CD4-positive, alpha-beta T cell (primary cell): Measurements from ENCODE around the gene SPRY4. TPM values are rescaled to one million over a fixed set of nuclear protein-coding genes. Genes with fewer than 3 reads are reported as not detected.

Source experiments
- ATAC-seq: fragments of 200-7000 bp; cut with Tn5 transposase; one replicate; pipeline ENCODE4 v1.10.0; 2022; ENCODE audit warnings: mild to moderate bottlenecking; ENCODE audit not compliant: poor library complexity
- CTCF ChIA-PET: fragments of 350-600 bp; sonication (Branson Sonifier 250); formaldehyde crosslinking; loops from one replicate; lab custom pipeline; 2021; ENCODE audit warnings: antibody characterized with exemption, inconsistent platforms; lab: Charles Lee
- POLR2A ChIA-PET: fragments of 350-600 bp; sonication (Branson Sonifier 250); formaldehyde crosslinking; loops from one replicate; lab custom pipeline; 2021; ENCODE audit warnings: antibody characterized with exemption, inconsistent platforms; lab: Charles Lee
- DNase-seq, 14 experiments: peaks; one replicate each; pipeline ENCODE4 v3.0.0-alpha.2; 2013 to 2020; ENCODE audit warnings: mixed read lengths in 2 of 14
- H3K27ac ChIP-seq, 2 donors: one replicate each; pipeline versions ENCODE4 v1.5.1 to v1.7.0; 2013; ENCODE audit warnings: low read length in 2 of 2, low read depth in 1 of 2, mild to moderate bottlenecking in 1 of 2
- H3K27me3 ChIP-seq, 2 experiments: 1 replicate in 1 of 2; 2 replicates in 1 of 2; pipeline versions ENCODE4 v1.6.1 to v1.7.0; 2013; ENCODE audit warnings: low read length in 2 of 2, control low read depth in 1 of 2, mild to moderate bottlenecking in 1 of 2, moderate library complexity in 1 of 2; ENCODE audit not compliant: insufficient read depth in 2 of 2, control insufficient read depth in 1 of 2
- H3K36me3 ChIP-seq: one replicate; pipeline ENCODE4 v1.6.1; 2013; ENCODE audit warnings: low read length, control low read depth; ENCODE audit not compliant: insufficient read depth
- H3K4me1 ChIP-seq: one replicate; pipeline ENCODE4 v1.6.1; 2013; ENCODE audit warnings: low read length, control low read depth; ENCODE audit not compliant: insufficient read depth
- H3K4me3 ChIP-seq: one replicate; pipeline ENCODE4 v1.5.1; 2013; ENCODE audit warnings: mild to moderate bottlenecking, low read length, moderate library complexity
- H3K9me3 ChIP-seq, 2 experiments: 1 replicate in 1 of 2; 2 replicates in 1 of 2; pipeline versions ENCODE4 v1.6.1 to v1.7.0; 2013; ENCODE audit warnings: low read length in 2 of 2, mild to moderate bottlenecking in 2 of 2, control low read depth in 1 of 2, moderate library complexity in 1 of 2; ENCODE audit not compliant: control insufficient read depth in 1 of 2, insufficient read depth in 1 of 2
- H3K27ac Mint-ChIP-seq: one replicate; pipeline ENCODE4 v1.8.0; 2020; ENCODE audit warnings: mixed read lengths
- H3K27me3 Mint-ChIP-seq: one replicate; pipeline ENCODE4 v1.8.0; 2021; ENCODE audit warnings: mixed read lengths
- H3K36me3 Mint-ChIP-seq: one replicate; pipeline ENCODE4 v1.8.0; 2021; ENCODE audit warnings: low read depth, mixed read lengths
- H3K4me1 Mint-ChIP-seq: one replicate; pipeline ENCODE4 v1.8.0; 2021; ENCODE audit warnings: low read depth, mixed read lengths
- H3K4me3 Mint-ChIP-seq: one replicate; pipeline ENCODE4 v1.8.0; 2020; ENCODE audit warnings: mild to moderate bottlenecking, mixed read lengths
- H3K9me3 Mint-ChIP-seq: one replicate; pipeline ENCODE4 v1.8.0; 2020; ENCODE audit warnings: mixed read lengths
- intact Hi-C, 2 experiments: fragments of 100-400 bp; cut with DNase I in 1 of 2; cut with micrococcal nuclease in 1 of 2; formaldehyde crosslinking; loops; one replicate each; pipeline versions ENCODE4 v1.15.1 to v1.9.0; 2023 to 2025; cut with DNase I, micrococcal nuclease
- total RNA-seq, 174 experiments: library from RNA in 2 of 174; stranded (reverse) in 2 of 174; gene quantifications; one replicate each; pipeline ENCODE4 v1.2.3 and lab custom pipeline; 2021 to 2026
- TF ChIP-seq, protein P1 (sequence below): fragments of 200-600 bp; IDR thresholded peaks from one replicate; pipeline ENCODE4 v1.8.0; 2022; ENCODE audit warnings: antibody characterized with exemption, mild to moderate bottlenecking

SPRY4 gene
- total RNA-seq, 2 experiments from 2014 or later: 0.16 to 0.34 TPM

DNA sequence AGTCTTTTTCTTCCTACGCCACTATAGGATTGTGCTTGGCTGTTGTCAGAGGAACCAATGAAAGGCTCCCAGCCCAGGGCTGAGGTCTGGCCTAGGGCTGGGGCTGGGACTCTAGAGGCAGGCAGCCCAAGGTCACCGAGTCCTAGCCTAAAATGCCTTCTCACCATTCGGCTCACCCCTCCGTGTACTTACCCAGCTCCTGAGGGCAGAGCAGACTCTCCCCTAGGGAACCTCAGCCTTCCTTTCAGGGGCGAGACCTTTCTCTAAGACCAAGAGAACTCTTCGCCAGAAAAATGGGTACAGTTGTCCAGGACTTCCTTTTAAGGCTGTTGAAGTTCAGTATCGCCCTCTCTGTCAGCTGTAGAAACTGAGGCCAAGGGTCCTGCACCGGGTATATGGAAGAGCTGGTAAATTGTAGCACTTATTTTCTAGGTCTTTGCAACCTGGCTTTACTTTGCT is 1.7 kb upstream of the SPRY4 start:
- intact Hi-C loops: loop anchor here in 1 of 2 experiments (10.0 kb wide), 2 partner anchors 98 to 172 kb away; no protein-coding TSS in a partner anchor
- CTCF ChIA-PET: no interaction called here
- peaks cover 67% of the 10 kb centered on the region for H3K27me3 Mint-ChIP-seq

DNA sequence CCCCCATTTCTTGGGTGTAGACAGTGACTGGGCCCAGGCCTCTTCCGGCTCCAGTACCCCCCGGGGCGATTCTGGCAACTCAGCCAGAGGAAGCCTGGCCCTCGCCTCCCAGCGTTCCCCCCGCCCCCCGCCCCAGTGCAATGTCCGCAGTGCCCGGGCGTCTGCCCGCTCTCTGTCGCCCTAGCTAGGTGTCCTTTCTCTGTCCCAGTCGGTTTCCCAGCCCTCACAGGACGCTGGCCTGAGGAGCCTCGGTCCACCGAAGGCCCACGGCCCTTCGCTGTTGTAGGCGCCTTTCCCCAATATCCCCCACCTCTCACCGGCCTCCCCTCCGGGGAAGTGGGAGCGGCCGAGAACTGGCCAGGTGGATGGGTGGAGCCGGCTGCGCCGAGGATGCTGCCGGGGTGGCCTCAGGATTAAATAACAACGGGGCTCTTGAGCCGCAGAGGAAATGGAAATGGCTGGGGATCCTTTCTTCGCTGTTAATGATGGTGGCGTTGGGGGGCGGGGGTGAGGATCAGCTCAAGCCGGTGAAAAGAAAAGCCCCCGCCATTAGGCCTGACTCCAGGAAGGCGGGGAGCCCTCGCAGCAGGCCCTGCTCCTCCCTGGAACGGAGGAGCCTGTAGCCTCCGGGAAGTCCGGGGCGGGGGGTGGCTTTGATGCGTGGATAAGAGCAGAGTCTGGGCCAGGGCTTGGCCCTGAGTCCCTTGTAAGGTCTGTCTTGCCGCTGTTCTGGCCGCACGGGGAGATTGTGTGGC is 1.1 kb upstream of the SPRY4 start:
- H3K4me3 ChIP-seq: peak overlapping the region; percentile 61
- intact Hi-C loops: loop anchor here (2.0 to 10.0 kb wide), 3 partner anchors 31 to 171 kb away; no protein-coding TSS in a partner anchor
- no peak overlapping the region for H3K27ac Mint-ChIP-seq
- no peaks in the 10 kb centered on the region for H3K9me3 Mint-ChIP-seq
- peaks cover 33% of the 10 kb centered on the region for H3K4me1 ChIP-seq
- H3K27me3 ChIP-seq: peaks cover 49 to 58% of the 10 kb centered on the region in 2 experiments
- DNase-seq (peak in 4 of 14 experiments; percentile 5 to 45 (median 20)), ATAC-seq (no peak)
- peaks cover 41% of the 10 kb centered on the region for H3K4me1 Mint-ChIP-seq
- POLR2A ChIA-PET: interaction anchor here (1.9 kb wide), 1 partner anchor 10 kb away, joined by 7 read pairs; no protein-coding TSS in a partner anchor
- TF ChIP-seq, protein P1, sequence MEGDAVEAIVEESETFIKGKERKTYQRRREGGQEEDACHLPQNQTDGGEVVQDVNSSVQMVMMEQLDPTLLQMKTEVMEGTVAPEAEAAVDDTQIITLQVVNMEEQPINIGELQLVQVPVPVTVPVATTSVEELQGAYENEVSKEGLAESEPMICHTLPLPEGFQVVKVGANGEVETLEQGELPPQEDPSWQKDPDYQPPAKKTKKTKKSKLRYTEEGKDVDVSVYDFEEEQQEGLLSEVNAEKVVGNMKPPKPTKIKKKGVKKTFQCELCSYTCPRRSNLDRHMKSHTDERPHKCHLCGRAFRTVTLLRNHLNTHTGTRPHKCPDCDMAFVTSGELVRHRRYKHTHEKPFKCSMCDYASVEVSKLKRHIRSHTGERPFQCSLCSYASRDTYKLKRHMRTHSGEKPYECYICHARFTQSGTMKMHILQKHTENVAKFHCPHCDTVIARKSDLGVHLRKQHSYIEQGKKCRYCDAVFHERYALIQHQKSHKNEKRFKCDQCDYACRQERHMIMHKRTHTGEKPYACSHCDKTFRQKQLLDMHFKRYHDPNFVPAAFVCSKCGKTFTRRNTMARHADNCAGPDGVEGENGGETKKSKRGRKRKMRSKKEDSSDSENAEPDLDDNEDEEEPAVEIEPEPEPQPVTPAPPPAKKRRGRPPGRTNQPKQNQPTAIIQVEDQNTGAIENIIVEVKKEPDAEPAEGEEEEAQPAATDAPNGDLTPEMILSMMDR: no peak
- H3K27ac ChIP-seq: no peak overlapping the region
- H3K36me3 ChIP-seq: no peaks in the 10 kb centered on the region
- H3K36me3 Mint-ChIP-seq: no peaks in the 10 kb centered on the region
- peak overlapping the region; percentile 87 for H3K4me3 Mint-ChIP-seq
- H3K27me3 Mint-ChIP-seq: peaks cover 73% of the 10 kb centered on the region
- CTCF ChIA-PET: interaction anchor here (2.6 kb wide), 1 partner anchor 223 kb away, joined by 7 read pairs; no protein-coding TSS in a partner anchor
- H3K9me3 ChIP-seq: peaks cover 0 to 19% of the 10 kb centered on the region in 2 experiments

More for the DNA sequence above, 1.7 kb upstream of the SPRY4 start:
- Mint-ChIP-seq H3K27ac (no peak overlapping the region), H3K4me1 (peaks cover 35% of the 10 kb centered on the region), H3K4me3 (peak overlapping the region; percentile 87), H3K9me3 (no peaks in the 10 kb centered on the region), H3K36me3 (no peaks in the 10 kb centered on the region)
- POLR2A ChIA-PET: interaction anchor here (1.5 kb wide), 1 partner anchor 30 kb away, joined by 5 read pairs; no protein-coding TSS in a partner anchor
- Histone ChIP-seq H3K4me1 (peaks cover 33% of the 10 kb centered on the region), H3K9me3 (peaks cover 0 to 19% of the 10 kb centered on the region in 2 experiments), H3K27ac (no peak overlapping the region), H3K27me3 (peaks cover 44 to 52% of the 10 kb centered on the region in 2 experiments), H3K4me3 (no peak overlapping the region), H3K36me3 (no peaks in the 10 kb centered on the region)
- ATAC-seq (no peak), DNase-seq (no peak)
- TF ChIP-seq, protein P1: no peak

- peak overlapping the region; percentile 87 for H3K4me3 Mint-ChIP-seq
- H3K27me3 Mint-ChIP-seq: peaks cover 83% of the 10 kb centered on the region
- H3K9me3 Mint-ChIP-seq: no peaks in the 10 kb centered on the region
- no peak overlapping the region for H3K27ac ChIP-seq
- no peaks in the 10 kb centered on the region for H3K36me3 ChIP-seq
- ChIA-PET CTCF (interaction anchor here (0.7 to 2.6 kb wide), 5 partner anchors 29 to 331 kb away, joined by 3 to 7 read pairs (median 4); no protein-coding TSS in a partner anchor), POLR2A (interaction anchor here (0.6 to 2.1 kb wide), 5 partner anchors 8 to 295 kb away, joined by 3 to 16 read pairs (median 7); no protein-coding TSS in a partner anchor)
- ATAC-seq (peak; percentile 64), DNase-seq (peak in 5 of 14 experiments; percentile 16 to 76 (median 39))
- TF ChIP-seq, protein P1: peak; percentile 49
- no peaks in the 10 kb centered on the region for H3K36me3 Mint-ChIP-seq
- intact Hi-C loops: loop anchor here (2.0 to 10.0 kb wide), 4 partner anchors 32 to 172 kb away; no protein-coding TSS in a partner anchor
- peaks cover 57 to 58% of the 10 kb centered on the region in 2 experiments for H3K27me3 ChIP-seq
- H3K4me1 ChIP-seq: peaks cover 33% of the 10 kb centered on the region
- peaks cover 0 to 19% of the 10 kb centered on the region in 2 experiments for H3K9me3 ChIP-seq
- no peak overlapping the region for H3K27ac Mint-ChIP-seq
- peak overlapping the region; percentile 61 for H3K4me3 ChIP-seq
- H3K4me1 Mint-ChIP-seq: peaks cover 49% of the 10 kb centered on the region
Observed at GRCh38 chr5:142324136-142324870, 518 bp downstream of the SPRY4 start.
